OCI-LY7 (cell line): ENCODE data around the gene CDYL.

Experiments used
- EZH2phosphoT487 ChIP-seq: fragments of 200-600 bp; sonication (generic); IDR thresholded peaks from 2 replicates; pipeline ENCODE4 v1.6.1; 2018; ENCODE audit warnings: low read depth, borderline replicate concordance, mild to moderate bottlenecking, mixed run types, antibody characterized with exemption, low read length, moderate library complexity, mixed read lengths
- TF ChIP-seq, protein P1 (sequence below): fragments of 200-600 bp; sonication (generic); conservative IDR thresholded peaks from 2 replicates; pipeline ENCODE4 v1.5.1; 2014; ENCODE audit warnings: mild to moderate bottlenecking, antibody characterized with exemption, low read length, moderate library complexity, mixed read lengths

DNA sequence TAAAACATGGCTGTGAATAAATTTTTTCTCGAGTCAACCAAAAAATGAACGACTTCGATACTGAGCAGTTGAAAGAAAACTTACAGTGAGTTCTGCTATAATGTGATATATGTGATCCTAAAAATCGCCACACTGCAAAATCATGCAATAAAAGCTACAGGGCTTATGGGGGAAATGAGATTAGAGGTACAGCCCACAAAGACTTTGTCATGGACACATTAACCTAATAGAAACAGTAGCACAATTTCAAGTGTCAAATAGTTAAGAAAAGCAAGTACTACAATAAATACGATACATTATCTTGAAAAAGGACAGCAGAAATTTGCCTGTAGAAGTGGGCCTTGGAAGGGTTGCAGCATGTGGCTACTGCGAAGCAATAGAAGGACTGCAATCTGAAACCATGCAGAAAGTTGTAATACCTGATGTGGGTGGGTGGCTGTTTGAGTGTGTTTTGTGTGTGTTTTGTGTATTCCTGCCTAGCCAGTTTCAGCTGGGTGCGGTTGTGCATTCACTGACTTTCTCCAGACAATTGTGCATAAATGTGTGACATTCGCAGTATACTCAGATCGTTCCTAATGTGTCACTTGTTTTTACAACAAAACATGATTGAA, 148.6 kb downstream of the CDYL start:
- TF ChIP-seq, protein P1, sequence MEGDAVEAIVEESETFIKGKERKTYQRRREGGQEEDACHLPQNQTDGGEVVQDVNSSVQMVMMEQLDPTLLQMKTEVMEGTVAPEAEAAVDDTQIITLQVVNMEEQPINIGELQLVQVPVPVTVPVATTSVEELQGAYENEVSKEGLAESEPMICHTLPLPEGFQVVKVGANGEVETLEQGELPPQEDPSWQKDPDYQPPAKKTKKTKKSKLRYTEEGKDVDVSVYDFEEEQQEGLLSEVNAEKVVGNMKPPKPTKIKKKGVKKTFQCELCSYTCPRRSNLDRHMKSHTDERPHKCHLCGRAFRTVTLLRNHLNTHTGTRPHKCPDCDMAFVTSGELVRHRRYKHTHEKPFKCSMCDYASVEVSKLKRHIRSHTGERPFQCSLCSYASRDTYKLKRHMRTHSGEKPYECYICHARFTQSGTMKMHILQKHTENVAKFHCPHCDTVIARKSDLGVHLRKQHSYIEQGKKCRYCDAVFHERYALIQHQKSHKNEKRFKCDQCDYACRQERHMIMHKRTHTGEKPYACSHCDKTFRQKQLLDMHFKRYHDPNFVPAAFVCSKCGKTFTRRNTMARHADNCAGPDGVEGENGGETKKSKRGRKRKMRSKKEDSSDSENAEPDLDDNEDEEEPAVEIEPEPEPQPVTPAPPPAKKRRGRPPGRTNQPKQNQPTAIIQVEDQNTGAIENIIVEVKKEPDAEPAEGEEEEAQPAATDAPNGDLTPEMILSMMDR = no peak
- TF ChIP-seq EZH2phosphoT487 = no peak
